Measurements from ENCODE around the gene GGA3.
A peak's percentile ranks its signal among the peaks of the same experiment; 100 is the strongest.
"Not testable (repeated sequence)": the region's sequence is repeated elsewhere in the genome, so short reads cannot be mapped to it uniquely, and the experiment has no call there.

GGA3 gene

GRCh38 chr17:75292810-75293448 is 31.5 kb upstream of the GGA3 start:
- H3K27ac ChIP-seq (ENCODE audit: low read depth in 2 of 2, low read length in 2 of 2); H3K9me3 ChIP-seq (ENCODE audit: control insufficient read depth in 2 of 2, low read length in 2 of 2); H3K27me3 ChIP-seq (ENCODE audit: control insufficient read depth in 2 of 2, insufficient read depth in 2 of 2, low read length in 2 of 2); H3K36me3 ChIP-seq (ENCODE audit: control insufficient read depth in 2 of 2, insufficient read depth in 2 of 2, low read length in 2 of 2); H3K4me3 ChIP-seq (ENCODE audit: low read length in 2 of 2); H3K9ac ChIP-seq (ENCODE audit: low read depth in 1 of 2, low read length in 2 of 2): not testable (repeated sequence)
- H3K4me1 ChIP-seq (ENCODE audit: control insufficient read depth in 2 of 2, insufficient read depth in 2 of 2, low read length in 2 of 2) = peaks cover 8 to 10% of the 10 kb centered on the region in 2 donors

- H3K4me1 ChIP-seq (ENCODE audit: control insufficient read depth in 2 of 2, insufficient read depth in 2 of 2, low read length in 2 of 2) = peaks cover 8% of the 10 kb centered on the region in 2 donors
- H3K9ac ChIP-seq (ENCODE audit: low read depth in 1 of 2, low read length in 2 of 2) = peak overlapping the region; percentile 78 to 88
- peak overlapping the region; percentile 83 to 94 for H3K4me3 ChIP-seq (ENCODE audit: low read length in 2 of 2)
- peak overlapping the region; percentile 93 to 96 for H3K27ac ChIP-seq (ENCODE audit: low read depth in 2 of 2, low read length in 2 of 2)
- no peaks in the 10 kb centered on the region for H3K9me3 ChIP-seq (ENCODE audit: control insufficient read depth in 2 of 2, low read length in 2 of 2)
- H3K36me3 ChIP-seq (ENCODE audit: control insufficient read depth in 2 of 2, insufficient read depth in 2 of 2, low read length in 2 of 2) = peaks cover 12 to 16% of the 10 kb centered on the region in 2 donors
- no peaks in the 10 kb centered on the region for H3K27me3 ChIP-seq (ENCODE audit: control insufficient read depth in 2 of 2, insufficient read depth in 2 of 2, low read length in 2 of 2)
Observed at GRCh38 chr17:75289832-75290337, 28.5 kb upstream of the GGA3 start.

GRCh38 chr17:75289115-75289831 is 27.9 kb upstream of the GGA3 start, which contains the start of gene SLC25A19:
SLC25A19 (minus strand) TSS chr17:75289433; CDS start chr17:75286764, 2,669 bp downstream.
- H3K4me3 ChIP-seq (ENCODE audit: low read length in 2 of 2) = peak within 1 kb of the TSS; percentile 83 to 94
- peaks cover 12 to 16% of the 10 kb centered on the region in 2 donors for H3K36me3 ChIP-seq (ENCODE audit: control insufficient read depth in 2 of 2, insufficient read depth in 2 of 2, low read length in 2 of 2)
- no peaks in the 10 kb centered on the region for H3K9me3 ChIP-seq (ENCODE audit: control insufficient read depth in 2 of 2, low read length in 2 of 2)
- peak within 1 kb of the TSS; percentile 78 to 88 for H3K9ac ChIP-seq (ENCODE audit: low read depth in 1 of 2, low read length in 2 of 2)
- no peaks in the 10 kb centered on the region for H3K27me3 ChIP-seq (ENCODE audit: control insufficient read depth in 2 of 2, insufficient read depth in 2 of 2, low read length in 2 of 2)
- H3K27ac ChIP-seq (ENCODE audit: low read depth in 2 of 2, low read length in 2 of 2) = peak within 1 kb of the TSS; percentile 93 to 96
- H3K4me1 ChIP-seq (ENCODE audit: control insufficient read depth in 2 of 2, insufficient read depth in 2 of 2, low read length in 2 of 2) = peaks cover 8% of the 10 kb centered on the region in 2 donors

- peaks cover 8% of the 10 kb centered on the region in 2 donors for H3K4me1 ChIP-seq (ENCODE audit: control insufficient read depth in 2 of 2, insufficient read depth in 2 of 2, low read length in 2 of 2)
- H3K27me3 ChIP-seq (ENCODE audit: control insufficient read depth in 2 of 2, insufficient read depth in 2 of 2, low read length in 2 of 2) = no peaks in the 10 kb centered on the region
- peak overlapping the region; percentile 93 to 96 for H3K27ac ChIP-seq (ENCODE audit: low read depth in 2 of 2, low read length in 2 of 2)
- peak overlapping the region; percentile 83 to 94 for H3K4me3 ChIP-seq (ENCODE audit: low read length in 2 of 2)
- peaks cover 12 to 16% of the 10 kb centered on the region in 2 donors for H3K36me3 ChIP-seq (ENCODE audit: control insufficient read depth in 2 of 2, insufficient read depth in 2 of 2, low read length in 2 of 2)
- H3K9ac ChIP-seq (ENCODE audit: low read depth in 1 of 2, low read length in 2 of 2) = peak overlapping the region; percentile 78 to 88
- no peaks in the 10 kb centered on the region for H3K9me3 ChIP-seq (ENCODE audit: control insufficient read depth in 2 of 2, low read length in 2 of 2)
Observed at GRCh38 chr17:75288770-75289114, 27.3 kb upstream of the GGA3 start.

GRCh38 chr17:75288359-75288758 is 27.0 kb upstream of the GGA3 start:
- peak overlapping the region; percentile 24 to 88 for H3K9ac ChIP-seq (ENCODE audit: low read depth in 1 of 2, low read length in 2 of 2)
- peak overlapping the region; percentile 83 to 94 for H3K4me3 ChIP-seq (ENCODE audit: low read length in 2 of 2)
- no peaks in the 10 kb centered on the region for H3K9me3 ChIP-seq (ENCODE audit: control insufficient read depth in 2 of 2, low read length in 2 of 2)
- peak overlapping the region; percentile 93 to 96 for H3K27ac ChIP-seq (ENCODE audit: low read depth in 2 of 2, low read length in 2 of 2)
- H3K4me1 ChIP-seq (ENCODE audit: control insufficient read depth in 2 of 2, insufficient read depth in 2 of 2, low read length in 2 of 2) = peaks cover 8% of the 10 kb centered on the region in 2 donors
- H3K27me3 ChIP-seq (ENCODE audit: control insufficient read depth in 2 of 2, insufficient read depth in 2 of 2, low read length in 2 of 2) = no peaks in the 10 kb centered on the region
- peaks cover 13 to 16% of the 10 kb centered on the region in 2 donors for H3K36me3 ChIP-seq (ENCODE audit: control insufficient read depth in 2 of 2, insufficient read depth in 2 of 2, low read length in 2 of 2)

- H3K9me3 ChIP-seq (ENCODE audit: control insufficient read depth in 2 of 2, low read length in 2 of 2) = no peaks in the 10 kb centered on the region
- peaks cover 16% of the 10 kb centered on the region in 2 donors for H3K36me3 ChIP-seq (ENCODE audit: control insufficient read depth in 2 of 2, insufficient read depth in 2 of 2, low read length in 2 of 2)
- H3K27me3 ChIP-seq (ENCODE audit: control insufficient read depth in 2 of 2, insufficient read depth in 2 of 2, low read length in 2 of 2) = no peaks in the 10 kb centered on the region
- H3K4me1 ChIP-seq (ENCODE audit: control insufficient read depth in 2 of 2, insufficient read depth in 2 of 2, low read length in 2 of 2) = peaks cover 8% of the 10 kb centered on the region in 2 donors
- H3K27ac ChIP-seq (ENCODE audit: low read depth in 2 of 2, low read length in 2 of 2) = no peak overlapping the region
- no peak overlapping the region for H3K4me3 ChIP-seq (ENCODE audit: low read length in 2 of 2)
- no peak overlapping the region for H3K9ac ChIP-seq (ENCODE audit: low read depth in 1 of 2, low read length in 2 of 2)
Observed at GRCh38 chr17:75287221-75287620, 25.8 kb upstream of the GGA3 start.

- Histone ChIP-seq H3K27ac (ENCODE audit: low read depth in 2 of 2, low read length in 2 of 2) (no peak overlapping the region), H3K36me3 (ENCODE audit: control insufficient read depth in 2 of 2, insufficient read depth in 2 of 2, low read length in 2 of 2) (peaks cover 21 to 22% of the 10 kb centered on the region in 2 donors), H3K9me3 (ENCODE audit: control insufficient read depth in 2 of 2, low read length in 2 of 2) (no peaks in the 10 kb centered on the region), H3K4me3 (ENCODE audit: low read length in 2 of 2) (no peak overlapping the region), H3K9ac (ENCODE audit: low read depth in 1 of 2, low read length in 2 of 2) (no peak overlapping the region), H3K4me1 (ENCODE audit: control insufficient read depth in 2 of 2, insufficient read depth in 2 of 2, low read length in 2 of 2) (peaks cover 5 to 8% of the 10 kb centered on the region in 2 donors), H3K27me3 (ENCODE audit: control insufficient read depth in 2 of 2, insufficient read depth in 2 of 2, low read length in 2 of 2) (no peaks in the 10 kb centered on the region)
Observed at GRCh38 chr17:75285123-75285522, 23.7 kb upstream of the GGA3 start.

- H3K36me3 ChIP-seq (ENCODE audit: control insufficient read depth in 2 of 2, insufficient read depth in 2 of 2, low read length in 2 of 2) = peaks cover 12 to 17% of the 10 kb centered on the region in 2 donors
- H3K9ac ChIP-seq (ENCODE audit: low read depth in 1 of 2, low read length in 2 of 2); H3K27me3 ChIP-seq (ENCODE audit: control insufficient read depth in 2 of 2, insufficient read depth in 2 of 2, low read length in 2 of 2); H3K9me3 ChIP-seq (ENCODE audit: control insufficient read depth in 2 of 2, low read length in 2 of 2); H3K4me3 ChIP-seq (ENCODE audit: low read length in 2 of 2); H3K4me1 ChIP-seq (ENCODE audit: control insufficient read depth in 2 of 2, insufficient read depth in 2 of 2, low read length in 2 of 2); H3K27ac ChIP-seq (ENCODE audit: low read depth in 2 of 2, low read length in 2 of 2): not testable (repeated sequence)
Observed at GRCh38 chr17:75280189-75280588, 18.8 kb upstream of the GGA3 start.

GRCh38 chr17:75277664-75278071 is 16.3 kb upstream of the GGA3 start:
- Histone ChIP-seq H3K36me3 (ENCODE audit: control insufficient read depth in 2 of 2, insufficient read depth in 2 of 2, low read length in 2 of 2) (peaks cover 14 to 17% of the 10 kb centered on the region in 2 donors), H3K4me3 (ENCODE audit: low read length in 2 of 2) (no peak overlapping the region)

GRCh38 chr17:75273977-75274708 is 12.7 kb upstream of the GGA3 start:
- peaks cover 17 to 18% of the 10 kb centered on the region in 2 donors for H3K4me1 ChIP-seq (ENCODE audit: control insufficient read depth in 2 of 2, insufficient read depth in 2 of 2, low read length in 2 of 2)
- H3K27me3 ChIP-seq (ENCODE audit: control insufficient read depth in 2 of 2, insufficient read depth in 2 of 2, low read length in 2 of 2) = no peaks in the 10 kb centered on the region
- no peak overlapping the region for H3K27ac ChIP-seq (ENCODE audit: low read depth in 2 of 2, low read length in 2 of 2)
- H3K9ac ChIP-seq (ENCODE audit: low read depth in 1 of 2, low read length in 2 of 2) = no peak overlapping the region
- no peaks in the 10 kb centered on the region for H3K9me3 ChIP-seq (ENCODE audit: control insufficient read depth in 2 of 2, low read length in 2 of 2)
- peaks cover 7 to 14% of the 10 kb centered on the region in 2 donors for H3K36me3 ChIP-seq (ENCODE audit: control insufficient read depth in 2 of 2, insufficient read depth in 2 of 2, low read length in 2 of 2)
- no peak overlapping the region for H3K4me3 ChIP-seq (ENCODE audit: low read length in 2 of 2)

More at GRCh38 chr17:75277664-75278071, 16.3 kb upstream of the GGA3 start:
- no peaks in the 10 kb centered on the region for H3K27me3 ChIP-seq (ENCODE audit: control insufficient read depth in 2 of 2, insufficient read depth in 2 of 2, low read length in 2 of 2)
- no peaks in the 10 kb centered on the region for H3K4me1 ChIP-seq (ENCODE audit: control insufficient read depth in 2 of 2, insufficient read depth in 2 of 2, low read length in 2 of 2)
- no peak overlapping the region for H3K9ac ChIP-seq (ENCODE audit: low read depth in 1 of 2, low read length in 2 of 2)
- no peaks in the 10 kb centered on the region for H3K9me3 ChIP-seq (ENCODE audit: control insufficient read depth in 2 of 2, low read length in 2 of 2)
- H3K27ac ChIP-seq (ENCODE audit: low read depth in 2 of 2, low read length in 2 of 2) = no peak overlapping the region
